DMS114 treated with DMSO at 0.1 percent for 48 hours (cell line): Measurements from ENCODE around the gene BRCA2.

Experiments used
- DNase-seq: peaks from one replicate; lab custom pipeline; 2025; ENCODE audit not compliant: unreplicated experiment; lab: John Stamatoyannopoulos, UW

The BRCA2 gene

DNA sequence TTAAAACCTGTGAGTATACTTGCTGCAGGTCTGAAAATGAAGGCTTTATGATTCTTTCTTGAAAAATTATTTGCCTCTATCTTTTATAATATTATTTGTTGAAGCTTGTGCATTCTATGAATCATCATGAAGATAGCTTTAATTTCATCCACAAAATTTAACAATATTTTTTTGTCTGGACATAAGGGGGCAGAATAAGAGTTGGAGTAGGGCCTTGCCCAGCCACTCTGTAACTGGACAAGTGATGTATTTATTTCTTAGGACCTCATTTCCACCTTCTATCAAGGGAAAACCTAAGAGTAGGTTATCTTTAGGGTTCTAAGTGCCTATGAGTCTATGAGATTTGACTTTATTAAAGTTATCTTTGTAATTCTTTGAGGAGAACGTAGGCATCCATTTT lies 62.7 kb downstream of the BRCA2 start:
- no peak for DNase-seq

DNA sequence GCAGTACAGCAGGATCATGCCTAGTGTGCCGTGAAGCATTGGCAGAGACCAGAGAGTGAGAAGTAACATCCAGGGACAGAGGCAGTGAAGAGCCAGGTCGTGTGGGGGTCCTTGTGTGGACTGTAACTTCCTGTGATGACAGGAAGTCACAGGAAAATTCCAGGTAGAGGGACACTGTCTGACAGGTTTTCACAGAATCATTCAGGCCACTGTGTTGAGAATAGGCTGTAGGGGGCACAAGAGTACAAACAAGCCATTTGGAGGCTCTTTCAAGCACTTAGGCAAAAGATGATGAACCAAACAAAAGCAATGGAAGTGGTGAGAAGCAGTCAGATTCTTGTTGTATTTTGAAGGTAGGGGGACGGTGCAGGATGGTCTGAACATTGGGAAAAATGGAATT lies 66.2 kb downstream of the BRCA2 start:
- no peak for DNase-seq

DNA sequence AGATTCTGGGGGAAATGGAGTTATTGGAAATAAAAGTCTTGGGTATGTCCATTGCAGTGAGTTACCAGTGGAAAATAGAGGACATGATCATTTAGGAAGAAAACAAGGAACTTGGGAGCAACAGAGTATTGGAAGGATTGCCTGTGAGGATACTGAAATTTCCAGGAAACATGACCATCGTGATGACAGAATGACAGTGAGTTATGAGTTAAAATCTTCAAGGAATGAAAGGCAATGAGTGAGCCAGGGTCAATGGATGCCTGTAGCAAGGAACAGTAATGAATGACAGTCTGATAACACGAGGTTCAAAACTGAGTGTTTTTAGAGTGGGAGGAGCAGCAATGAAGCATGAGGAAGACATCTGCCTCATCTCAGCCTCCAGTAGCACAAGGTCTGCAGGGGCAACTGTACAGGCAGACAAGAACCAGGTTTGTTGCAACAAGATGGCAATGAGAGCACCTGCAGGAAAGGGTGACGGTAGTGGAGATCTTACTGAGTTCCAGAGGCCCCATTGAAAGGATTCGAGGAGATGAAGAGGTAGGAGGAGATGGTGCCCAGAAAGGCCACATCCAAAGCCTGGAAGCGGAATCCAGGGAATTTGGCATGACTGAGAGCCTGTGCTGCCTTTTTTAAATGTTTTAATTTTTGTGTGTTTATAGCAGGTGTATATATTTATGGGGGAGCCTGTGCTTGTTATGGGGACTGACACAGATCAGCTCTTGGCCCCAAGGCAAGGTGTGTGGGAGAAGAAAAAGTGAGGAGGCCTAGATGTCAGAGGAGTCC lies 68.7 kb downstream of the BRCA2 start:
- DNase-seq = no peak

DNA sequence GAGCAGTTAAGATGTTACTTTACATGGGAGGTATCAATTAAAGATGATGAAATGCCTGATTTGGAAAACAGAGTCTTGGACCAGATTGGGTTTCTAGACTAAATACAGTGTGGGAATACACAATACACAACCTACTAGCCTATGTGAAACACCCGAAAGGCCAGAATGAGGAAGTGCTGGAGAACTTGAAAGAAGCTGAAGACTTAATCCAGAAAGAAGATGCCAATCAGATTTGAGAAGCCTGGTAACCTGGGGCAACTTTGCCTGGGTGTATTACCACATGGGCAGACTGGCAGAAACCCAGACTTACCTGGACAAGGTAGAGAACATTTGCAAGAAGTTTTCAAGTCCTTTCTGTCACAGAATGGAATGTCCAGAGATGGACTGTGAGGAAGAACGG lies 69.4 kb downstream of the BRCA2 start:
- DNase-seq = no peak

DNA sequence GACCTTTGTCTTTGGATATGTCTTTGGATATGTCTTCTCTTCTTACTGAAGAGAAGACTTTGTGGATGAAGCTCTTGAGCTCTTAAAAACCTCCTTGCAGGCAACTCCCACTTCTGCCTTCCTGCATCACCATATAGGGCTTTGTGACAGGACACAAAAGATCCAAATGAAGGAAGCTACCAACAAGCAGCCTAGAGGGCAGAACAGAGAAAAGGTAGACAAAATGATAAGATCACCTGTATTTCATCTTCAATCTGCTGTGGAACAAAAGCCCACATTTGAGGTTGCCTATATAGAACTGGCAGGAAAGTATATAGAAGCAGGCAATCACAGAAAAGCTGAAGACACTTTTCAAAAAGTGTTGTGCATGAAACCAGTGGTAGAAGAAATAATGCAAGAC lies 70.1 kb downstream of the BRCA2 start:
- no peak for DNase-seq

DNA sequence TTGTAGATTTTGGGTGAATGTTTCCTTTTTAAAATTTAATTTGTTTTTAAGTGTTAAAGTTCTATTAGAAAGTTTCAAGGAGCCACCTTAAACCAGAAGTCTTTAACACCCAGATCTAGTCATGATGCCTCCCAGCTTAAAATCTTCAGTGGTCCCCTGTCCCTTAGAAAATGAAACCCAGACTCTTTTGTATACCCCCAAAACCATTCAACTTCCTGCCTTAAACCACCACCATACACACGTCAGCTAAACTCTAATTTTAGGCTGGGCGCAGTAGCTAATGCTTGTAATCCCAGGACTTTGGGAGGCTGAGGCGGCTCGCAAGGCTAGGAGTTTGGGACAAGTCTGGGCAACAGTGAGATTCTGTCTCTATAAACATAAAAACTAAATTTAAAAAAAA lies 74.7 kb downstream of the BRCA2 start:
- no peak for DNase-seq

DNA sequence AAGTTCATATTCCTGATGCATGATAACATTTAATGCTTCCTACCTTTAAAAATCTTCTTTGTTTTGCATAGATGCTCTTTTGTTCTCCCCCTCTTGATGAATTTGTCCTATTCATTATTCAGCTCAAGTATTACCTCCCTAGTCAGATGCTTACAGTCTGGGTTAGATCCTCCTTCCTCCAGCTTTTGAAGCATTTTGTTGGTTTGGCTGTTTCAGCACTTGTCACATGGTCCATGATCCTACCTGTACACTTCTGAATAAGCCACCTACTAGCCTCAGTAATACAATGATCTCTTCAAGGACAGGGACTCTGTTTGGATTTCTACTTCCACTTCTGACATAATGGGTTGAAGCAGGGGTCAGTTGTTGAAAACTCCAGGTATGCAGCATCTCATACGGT lies 75.2 kb downstream of the BRCA2 start:
- no peak for DNase-seq

DNA sequence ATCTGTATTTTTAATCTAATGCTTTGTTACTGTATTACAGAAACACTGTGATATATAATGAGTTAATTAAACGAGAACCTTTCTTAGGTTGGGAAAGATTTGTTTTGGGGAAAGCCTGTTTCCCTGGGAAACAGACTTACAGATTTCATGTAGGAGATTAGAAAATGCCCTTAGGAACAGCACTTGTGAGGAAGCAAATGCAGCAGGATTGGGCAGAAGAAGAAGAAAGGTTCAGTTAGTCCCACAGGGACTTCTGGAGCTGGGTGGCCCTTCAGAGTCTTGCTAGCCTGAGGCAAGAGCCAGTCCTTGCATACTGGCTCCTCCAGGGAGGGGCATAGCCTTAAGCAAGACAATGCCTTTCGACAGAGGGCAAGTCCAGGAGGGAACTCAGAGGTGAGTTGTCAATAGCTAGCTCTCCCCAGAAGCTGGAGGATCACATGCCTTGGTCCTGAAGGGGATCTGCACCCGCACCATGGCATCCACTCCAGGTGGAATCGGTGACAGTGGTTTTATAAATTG lies 75.9 kb downstream of the BRCA2 start:
- no peak for DNase-seq

DNA sequence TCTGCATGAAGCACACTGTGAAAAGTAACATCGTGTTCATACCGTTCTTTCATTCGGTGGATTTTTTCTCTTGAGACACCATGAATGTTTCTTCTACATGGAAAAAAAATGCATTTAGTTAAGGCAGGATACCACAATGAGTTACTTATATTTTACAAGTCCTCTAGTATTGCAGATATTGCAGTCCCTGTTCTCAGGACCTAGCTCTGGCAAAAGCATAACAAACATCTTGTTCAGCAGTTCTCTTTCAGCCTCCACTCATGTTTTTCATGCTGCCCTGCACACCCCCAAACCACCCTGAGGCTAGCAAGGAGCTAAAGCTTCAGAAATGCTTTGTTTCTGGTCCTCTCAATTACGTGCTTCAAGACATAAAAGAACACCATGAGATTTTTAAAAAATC lies 87.8 kb downstream of the BRCA2 start:
- no peak for DNase-seq

DNA sequence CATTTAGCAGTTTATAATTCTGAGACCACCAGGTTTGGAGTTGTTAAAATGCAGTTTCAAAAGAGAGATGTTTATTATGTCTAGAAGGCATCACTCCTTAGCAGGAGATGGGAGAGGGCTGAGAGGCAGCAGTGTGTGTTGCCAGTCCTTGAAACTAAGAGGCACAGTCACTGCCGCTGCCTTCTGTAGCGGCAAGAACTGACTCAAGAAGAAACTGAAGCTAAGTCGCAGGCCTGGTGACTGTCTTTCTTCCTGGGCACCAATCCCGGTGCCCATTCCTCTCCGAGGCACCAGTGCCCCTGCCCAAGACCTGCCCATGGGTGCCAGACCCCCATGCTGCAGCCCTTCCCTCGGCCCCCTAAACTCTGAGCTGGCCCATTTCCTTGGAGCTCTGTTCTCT lies 92.5 kb downstream of the BRCA2 start:
- DNase-seq = no peak

DNA sequence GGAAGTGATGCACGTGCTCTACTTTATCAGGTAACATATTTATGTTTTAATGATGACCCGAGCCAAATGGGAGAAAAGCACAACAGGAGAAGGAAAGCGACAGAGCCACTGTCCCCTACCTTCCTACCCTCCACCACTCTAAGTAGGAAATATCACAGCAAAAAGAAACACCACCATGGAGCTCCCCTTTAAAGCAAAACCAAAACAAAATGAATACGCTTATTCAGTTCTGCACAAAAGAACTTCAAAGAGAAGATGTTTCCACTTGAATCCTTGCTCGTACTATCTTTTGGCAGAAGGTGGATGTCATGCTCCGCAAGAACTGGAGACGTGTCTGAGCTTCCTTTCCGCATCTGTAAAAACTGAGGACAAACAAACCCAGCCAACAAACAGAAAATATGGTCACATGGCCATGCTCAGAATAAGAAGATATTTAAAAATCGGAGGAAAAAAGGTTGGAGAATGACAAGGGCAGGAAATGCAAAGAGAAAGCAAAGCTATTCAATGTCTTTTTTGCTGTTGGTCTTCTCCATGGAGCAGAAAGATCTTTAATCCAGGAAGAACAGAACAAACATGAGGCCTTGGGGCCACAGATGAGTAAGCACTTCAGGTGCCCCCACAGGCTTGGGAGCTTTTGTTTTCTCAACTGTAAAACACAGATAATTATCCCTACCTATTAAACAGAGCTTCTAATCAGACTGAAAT lies 93.1 kb downstream of the BRCA2 start:
- no peak for DNase-seq

DNA sequence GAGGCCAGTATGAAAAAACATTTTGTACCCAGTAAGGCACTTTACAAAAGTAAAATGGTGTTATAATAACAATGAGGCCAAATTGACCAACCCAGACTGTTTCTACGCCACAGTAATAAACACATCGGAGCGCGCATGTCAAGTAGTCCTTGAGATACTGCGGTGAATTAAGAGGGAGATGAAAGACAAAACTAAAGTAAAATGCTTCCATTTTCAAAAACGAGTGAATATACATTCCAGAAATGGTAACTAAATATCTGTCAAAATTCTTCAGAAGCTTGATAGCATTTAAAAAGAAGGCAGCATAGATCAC lies 93.6 kb downstream of the BRCA2 start:
- DNase-seq = no peak

DNA sequence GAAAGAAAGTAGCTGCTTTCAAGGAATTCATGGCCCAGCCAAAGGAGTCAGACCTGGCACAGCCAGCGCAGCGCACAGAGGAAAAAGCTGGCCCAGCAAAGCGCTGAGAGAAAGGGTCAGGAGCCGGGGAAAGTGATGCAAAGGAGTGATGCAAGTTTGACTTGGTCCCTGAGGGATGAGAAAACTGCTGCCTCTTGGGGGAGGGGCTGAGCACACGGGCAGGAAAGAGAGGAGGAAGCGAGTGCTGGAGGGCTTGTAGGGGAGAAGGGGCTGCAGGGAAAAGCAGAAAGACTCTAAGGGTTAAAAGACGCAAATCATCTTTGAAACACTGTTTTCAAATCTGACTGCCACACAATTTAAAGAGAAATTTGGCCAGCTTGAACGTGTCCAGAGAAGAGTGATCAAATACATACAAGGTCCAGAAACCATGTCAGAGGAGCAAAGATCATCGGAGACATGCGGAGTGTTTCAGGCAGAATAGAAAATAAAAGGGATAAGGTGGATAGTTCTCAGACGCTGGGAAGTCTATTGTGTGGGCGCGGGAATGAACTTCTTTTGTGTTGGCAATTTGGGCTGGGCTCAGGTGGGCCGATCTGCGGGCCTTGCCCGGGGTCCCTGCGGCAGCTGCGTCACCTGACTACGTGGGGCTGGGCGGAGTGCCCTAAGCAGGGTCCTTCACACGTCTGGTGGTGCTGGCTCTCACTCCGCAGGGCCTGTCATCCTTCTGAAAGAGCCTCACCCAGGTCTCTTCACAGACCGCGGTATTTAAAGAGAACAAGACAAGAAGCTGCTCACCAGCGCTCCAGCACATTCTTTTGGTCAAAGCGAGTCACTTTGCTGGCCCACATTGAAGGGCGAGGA lies 94.5 kb downstream of the BRCA2 start:
- DNase-seq = no peak

DNA sequence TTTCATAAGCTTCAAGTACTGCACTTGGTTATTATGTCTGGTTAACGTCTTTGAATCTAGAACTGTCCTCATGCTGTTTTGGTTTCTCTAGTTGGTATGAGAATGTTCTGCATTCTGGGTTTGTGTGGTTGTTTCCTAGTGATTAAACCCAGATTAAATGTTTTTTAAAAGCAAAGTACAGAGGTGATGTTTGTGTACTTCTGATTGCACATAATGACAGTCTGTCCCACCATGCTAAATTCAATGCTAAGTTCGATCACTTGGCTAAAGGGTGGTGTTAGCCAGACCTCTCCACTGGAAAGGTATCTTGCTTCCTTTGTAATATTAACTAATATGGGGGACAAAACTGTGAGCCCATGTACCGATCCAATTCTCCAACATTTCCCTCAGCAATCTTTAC lies 98.0 kb downstream of the BRCA2 start:
- DNase-seq = no peak

DNA sequence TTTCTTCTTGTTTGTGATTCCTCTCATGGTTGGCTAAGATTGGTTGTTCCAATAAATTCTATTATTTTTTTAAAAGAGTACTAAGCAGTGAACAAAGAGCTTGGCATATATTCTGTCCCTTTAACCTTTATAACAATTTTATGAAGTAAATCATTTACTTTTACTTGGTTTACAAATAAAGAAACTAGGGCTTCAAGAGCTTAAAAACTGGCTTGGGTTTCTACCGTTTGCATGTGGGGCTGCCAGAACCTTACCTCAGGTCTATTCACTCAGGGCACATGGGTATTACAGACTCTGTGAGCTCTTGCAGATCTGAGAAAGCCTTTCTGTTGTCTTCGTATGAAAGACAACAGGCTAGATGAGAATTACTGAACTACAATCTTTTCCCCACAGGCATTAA lies 99.3 kb downstream of the BRCA2 start:
- no peak for DNase-seq

DNA sequence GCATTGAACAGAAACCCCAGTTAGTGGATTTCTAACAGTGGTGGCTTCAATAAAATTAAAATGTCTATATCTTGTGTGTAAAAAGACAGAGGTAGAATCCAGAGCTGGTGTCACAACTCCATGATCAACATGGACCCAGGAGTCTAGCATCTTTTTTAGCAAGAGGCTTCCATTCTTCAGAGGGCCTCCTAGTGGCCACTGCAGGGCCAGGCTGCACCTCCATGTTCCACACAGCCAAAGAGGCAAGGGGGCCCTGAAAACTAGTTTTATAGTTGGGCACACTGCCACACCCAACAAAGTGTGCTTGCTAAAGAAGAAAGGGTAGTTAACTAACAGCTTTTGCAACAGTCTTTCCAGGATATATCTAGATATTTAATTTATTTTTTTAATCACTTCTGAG lies 99.7 kb downstream of the BRCA2 start:
- no peak for DNase-seq

DNA sequence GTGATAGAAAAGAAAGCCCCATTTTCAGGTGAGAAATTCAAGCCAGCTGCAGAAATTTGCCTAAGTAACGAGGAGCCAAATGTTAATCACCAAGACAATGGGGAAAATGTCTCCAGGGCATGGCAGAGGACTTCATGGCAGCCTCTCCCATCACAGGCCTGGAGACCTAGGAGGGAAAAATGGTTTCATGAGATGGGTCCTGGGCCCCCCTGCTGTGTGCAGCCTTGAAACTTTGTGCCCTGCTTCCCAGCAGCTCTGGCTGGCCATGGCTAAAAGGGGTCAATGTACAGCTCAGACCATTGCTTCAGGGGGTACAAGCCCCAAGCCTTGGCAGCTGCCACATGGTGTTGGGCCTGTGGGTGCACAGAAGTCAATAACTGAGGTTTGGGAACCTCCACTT lies 102.7 kb downstream of the BRCA2 start:
- no peak for DNase-seq

DNA sequence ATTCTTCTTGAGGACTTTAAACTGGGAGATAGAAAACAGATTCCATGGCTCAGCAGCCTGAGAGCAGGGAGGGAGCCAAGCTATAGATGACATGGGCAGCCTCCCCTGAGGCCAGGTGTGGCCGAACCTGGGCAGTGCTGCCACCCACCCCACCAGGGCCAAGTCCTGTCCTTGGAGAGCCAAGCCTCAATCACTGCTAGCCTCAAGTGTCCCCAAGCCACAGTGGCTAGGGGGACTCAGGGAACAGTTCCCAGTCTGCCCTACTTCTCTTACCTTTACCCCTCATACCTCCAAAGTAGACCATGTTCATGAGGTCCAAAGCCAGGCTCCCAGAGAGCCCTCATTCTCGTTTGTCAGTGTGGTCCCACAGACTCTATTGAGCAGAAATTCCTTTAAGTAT lies 104.6 kb downstream of the BRCA2 start:
- no peak for DNase-seq

DNA sequence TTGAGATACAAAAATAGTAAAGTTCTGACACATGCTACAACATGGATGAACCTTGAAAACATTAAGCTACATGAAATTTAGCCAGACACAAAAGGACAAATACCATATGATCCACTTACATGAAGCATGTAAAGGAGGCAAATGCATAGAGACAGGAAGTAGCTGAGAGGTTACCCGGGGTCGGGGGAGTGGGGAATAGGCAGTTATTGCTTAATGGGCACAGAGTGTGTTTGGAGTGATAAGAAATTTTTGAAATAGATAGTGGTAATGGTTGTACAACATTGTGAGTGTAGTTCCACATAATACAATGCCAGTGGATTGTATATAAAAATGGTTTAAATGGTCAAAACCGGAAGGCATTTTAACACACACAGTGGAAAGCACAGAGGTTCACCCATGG lies 108.3 kb downstream of the BRCA2 start:
- DNase-seq = no peak

DNA sequence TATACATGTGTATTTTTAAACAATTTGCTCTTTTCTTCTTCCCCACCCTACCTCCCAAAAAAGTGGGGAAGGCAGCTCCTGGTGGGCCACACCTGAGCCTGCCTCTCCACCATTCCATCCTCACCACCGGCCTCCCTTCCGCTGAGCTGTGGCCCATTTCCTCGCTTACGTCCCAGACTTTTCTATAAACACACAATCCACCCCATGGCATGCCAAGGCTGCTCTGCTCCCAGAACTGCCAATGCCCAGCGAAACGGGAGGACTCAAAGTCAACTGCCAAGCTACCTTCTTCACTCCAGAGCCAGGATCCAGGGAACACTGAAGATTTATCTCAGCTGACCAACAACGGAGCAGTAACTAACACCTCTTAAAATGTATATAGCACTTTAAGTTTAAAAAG lies 109.8 kb downstream of the BRCA2 start:
- no peak for DNase-seq

DNA sequence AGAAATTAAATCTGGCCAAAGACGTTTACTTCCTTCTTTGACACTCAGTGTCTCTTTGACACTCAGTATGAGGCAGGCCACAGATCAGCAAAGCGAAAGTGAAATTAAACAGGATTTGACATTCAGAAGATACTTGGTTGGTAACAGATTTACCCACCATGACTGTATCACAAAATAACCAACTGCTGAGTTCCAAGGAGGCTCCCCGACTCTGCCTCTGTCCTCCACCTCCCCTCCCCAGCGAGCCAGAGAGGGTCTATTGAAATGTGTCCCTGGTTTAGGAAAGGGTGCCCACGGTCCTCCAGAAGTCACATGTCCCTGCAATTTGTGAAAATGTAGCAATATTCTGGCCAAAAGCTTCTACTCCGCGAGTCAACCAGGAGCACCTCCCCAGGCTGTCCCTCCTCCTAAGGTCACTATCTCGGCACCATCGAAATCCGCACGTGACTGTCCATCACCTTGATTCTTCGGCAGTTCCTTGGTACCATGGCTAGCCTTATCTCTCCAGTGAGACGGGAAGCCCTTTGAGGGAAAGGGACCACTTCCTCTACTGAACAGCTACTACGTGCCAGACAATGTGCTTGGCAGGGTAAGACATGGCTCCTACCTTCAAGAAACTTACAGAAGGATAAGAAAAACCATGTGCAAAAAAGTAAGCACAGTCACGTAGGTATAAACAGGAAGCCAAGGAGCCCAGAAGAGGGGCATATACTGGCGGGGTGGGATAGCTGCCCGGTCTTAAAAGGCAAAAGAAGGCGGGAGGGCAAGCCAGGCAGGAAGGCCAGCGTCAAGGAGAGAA lies 111.1 kb downstream of the BRCA2 start:
- DNase-seq = no peak
